ENCODE data around the gene AAGAB. TPM values are rescaled to one million over a fixed set of nuclear protein-coding genes. Genes with fewer than 3 reads are reported as not detected.

Gene AAGAB
- total and polyA plus RNA-seq, 2 donors (not counting 1 experiment from before 2014, with no cell fraction given): 9.4 to 25.0 TPM

DNA sequence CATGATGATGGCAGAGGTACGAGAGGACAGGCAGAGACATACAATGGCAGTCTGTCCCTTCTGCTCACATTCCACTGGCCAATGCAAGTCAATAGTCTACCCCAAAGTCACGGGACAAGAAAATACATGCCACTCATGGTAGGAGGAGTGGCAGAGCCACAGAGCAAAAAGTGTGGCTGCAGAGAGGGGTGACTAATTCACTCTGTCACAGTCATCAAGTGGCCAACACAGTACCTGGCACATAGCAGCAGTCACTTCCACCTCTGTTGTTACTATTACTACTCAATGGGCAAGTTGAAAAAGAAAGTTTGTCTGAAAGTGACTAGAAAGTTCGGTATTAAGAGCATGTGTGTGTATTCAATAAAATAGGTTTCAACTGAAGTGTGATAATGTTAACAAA lies 97.6 kb downstream of the AAGAB start:
- Histone ChIP-seq H3K9me3 (ENCODE audit: control extremely low read depth in 1 of 3, control insufficient read depth in 2 of 3, insufficient read depth in 1 of 3, low read length in 2 of 3) (no peaks in the 10 kb centered on the region), H3K27me3 (replicated peaks in 1 of 4; ENCODE audit: control extremely low read depth in 1 of 4, control insufficient read depth in 3 of 4, insufficient read depth in 4 of 4, low read length in 3 of 4) (no peaks in the 10 kb centered on the region), H3K4me2 (replicated peaks; ENCODE audit: low read depth, low read length, poor library complexity, severe bottlenecking) (no peak overlapping the region), H3K27ac (ENCODE audit: low read length in 2 of 2) (peak overlapping the region in 1 of 2 donors; percentile 10), H4K20me1 (ENCODE audit: control insufficient read depth, insufficient read depth, low read length, poor library complexity, severe bottlenecking) (peaks cover 87% of the 10 kb centered on the region), H3K79me2 (ENCODE audit: control insufficient read depth, insufficient read depth, low read length) (peaks cover 97% of the 10 kb centered on the region), H3K4me3 (ENCODE audit: control extremely low read depth in 1 of 5, extremely low read depth in 1 of 5, insufficient read depth in 1 of 5, low read depth in 2 of 5, low read length in 4 of 5) (no peak overlapping the region), H3K9ac (ENCODE audit: low read length) (no peak overlapping the region), H2AFZ (ENCODE audit: insufficient read depth, low read depth, low read length, poor library complexity, severe bottlenecking) (no peak overlapping the region), H3K36me3 (replicated peaks in 1 of 2; ENCODE audit: control extremely low read depth in 1 of 2, control insufficient read depth in 1 of 2, extremely low read depth in 1 of 2, insufficient read depth in 2 of 2, low read length in 1 of 2) (peaks cover 3 to 24% of the 10 kb centered on the region in 2 experiments), H3K4me1 (ENCODE audit: control insufficient read depth in 2 of 2, insufficient read depth in 2 of 2, low read length in 2 of 2) (peaks cover 34 to 45% of the 10 kb centered on the region in 2 donors)
- Mint-ChIP-seq H3K4me3 (no peak overlapping the region), H3K27me3 (no peaks in the 10 kb centered on the region), H3K9me3 (ENCODE audit: insufficient read depth) (no peaks in the 10 kb centered on the region), H3K4me1 (peaks cover 79% of the 10 kb centered on the region), H3K27ac (no peak overlapping the region)
- no CpG with 5 or more reads among the region's 3 CpGs for WGBS (ENCODE audit: insufficient coverage)
- ChIA-PET CTCF (interaction anchor here (0.8 kb wide), 1 partner anchor 22 kb away, joined by 3 read pairs; no protein-coding TSS in a partner anchor), POLR2A (interaction anchor here (0.6 kb wide), 1 partner anchor 38 kb away, joined by 3 read pairs; no protein-coding TSS in a partner anchor)
- intact Hi-C loops (cut with micrococcal nuclease): no loop called here
- DNase-seq: no peak
- no peak for ATAC-seq (ENCODE audit: low read depth)
- TF ChIP-seq CTCF (IDR thresholded peaks at IDR 0.05) (no peak), EZH2 (IDR thresholded peaks at IDR 0.05; ENCODE audit: borderline replicate concordance, insufficient read depth, low read depth, low read length, poor library complexity, severe bottlenecking) (no peak)

DNA sequence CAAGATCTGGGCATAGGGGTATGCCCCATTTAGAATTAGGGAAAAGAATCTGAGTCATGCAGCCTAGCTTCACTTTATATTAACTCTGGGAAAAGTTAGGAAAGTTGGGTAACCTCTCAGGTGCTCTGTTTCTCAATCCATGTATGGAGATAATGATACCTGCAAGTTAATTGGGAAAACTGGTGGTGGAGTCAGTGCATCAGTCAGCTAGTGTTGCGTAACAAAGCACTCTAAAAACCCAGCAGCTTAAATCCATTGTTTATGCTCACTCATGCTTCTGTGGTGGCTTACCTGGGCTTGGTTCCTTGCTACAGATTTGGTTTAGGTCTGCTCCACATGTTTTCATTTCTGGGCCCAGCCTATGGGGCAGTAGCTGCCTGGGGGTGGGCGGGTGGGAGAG lies 98.0 kb downstream of the AAGAB start:
- DNase-seq (no peak), ATAC-seq (ENCODE audit: low read depth) (no peak)
- H3K27me3 Mint-ChIP-seq: no peaks in the 10 kb centered on the region
- no peaks in the 10 kb centered on the region for H3K9me3 ChIP-seq (ENCODE audit: control extremely low read depth in 1 of 3, control insufficient read depth in 2 of 3, insufficient read depth in 1 of 3, low read length in 2 of 3)
- no peak overlapping the region for H3K27ac Mint-ChIP-seq
- peaks cover 3 to 24% of the 10 kb centered on the region in 2 experiments for H3K36me3 ChIP-seq (replicated peaks in 1 of 2; ENCODE audit: control extremely low read depth in 1 of 2, control insufficient read depth in 1 of 2, extremely low read depth in 1 of 2, insufficient read depth in 2 of 2, low read length in 1 of 2)
- H3K9me3 Mint-ChIP-seq (ENCODE audit: insufficient read depth): no peaks in the 10 kb centered on the region
- CTCF ChIA-PET: interaction anchor here (0.8 kb wide), 1 partner anchor 23 kb away, joined by 3 read pairs; no protein-coding TSS in a partner anchor
- no peak overlapping the region for H2AFZ ChIP-seq (ENCODE audit: insufficient read depth, low read depth, low read length, poor library complexity, severe bottlenecking)
- H3K9ac ChIP-seq (ENCODE audit: low read length): no peak overlapping the region
- peaks cover 83% of the 10 kb centered on the region for H4K20me1 ChIP-seq (ENCODE audit: control insufficient read depth, insufficient read depth, low read length, poor library complexity, severe bottlenecking)
- H3K79me2 ChIP-seq (ENCODE audit: control insufficient read depth, insufficient read depth, low read length): peaks cover 97% of the 10 kb centered on the region
- no peak overlapping the region for H3K4me3 ChIP-seq (ENCODE audit: control extremely low read depth in 1 of 5, extremely low read depth in 1 of 5, insufficient read depth in 1 of 5, low read depth in 2 of 5, low read length in 4 of 5)
- no CpG with 5 or more reads among the region's 2 CpGs for WGBS (ENCODE audit: insufficient coverage)
- peaks cover 76% of the 10 kb centered on the region for H3K4me1 Mint-ChIP-seq
- intact Hi-C loops (cut with micrococcal nuclease): no loop called here
- no peaks in the 10 kb centered on the region for H3K27me3 ChIP-seq (replicated peaks in 1 of 4; ENCODE audit: control extremely low read depth in 1 of 4, control insufficient read depth in 3 of 4, insufficient read depth in 4 of 4, low read length in 3 of 4)
- H3K4me3 Mint-ChIP-seq: no peak overlapping the region
- H3K4me2 ChIP-seq (replicated peaks; ENCODE audit: low read depth, low read length, poor library complexity, severe bottlenecking): no peak overlapping the region
- H3K27ac ChIP-seq (ENCODE audit: low read length in 2 of 2): no peak overlapping the region
- no peak for TF ChIP-seq EZH2 (IDR thresholded peaks at IDR 0.05; ENCODE audit: borderline replicate concordance, insufficient read depth, low read depth, low read length, poor library complexity, severe bottlenecking)
- TF ChIP-seq CTCF (IDR thresholded peaks at IDR 0.05): no peak
- peaks cover 30 to 41% of the 10 kb centered on the region in 2 donors for H3K4me1 ChIP-seq (ENCODE audit: control insufficient read depth in 2 of 2, insufficient read depth in 2 of 2, low read length in 2 of 2)
- POLR2A ChIA-PET: interaction anchor here (0.6 kb wide), 3 partner anchors 23 to 78 kb away, joined by 3 to 10 read pairs (median 3); no protein-coding TSS in a partner anchor

Data from B cell (primary cell).